Left lung (tissue), 10 donors: ENCODE measurements around the gene ZIM2. TPM values are rescaled to one million over a fixed set of nuclear protein-coding genes. Genes with fewer than 3 reads are reported as not detected.

ENCODE experiments used
- ATAC-seq: fragments of 200-7000 bp; cut with Tn5 transposase; one replicate; pipeline ENCODE4 v1.9.1; 2020; ENCODE audit warnings: moderate library complexity
- DNase-seq, 4 donors: peaks; one replicate each; pipeline ENCODE4 v3.0.0-alpha.2; 2013 to 2020
- H3K27ac ChIP-seq, 2 donors: fragments of 200-600 bp; sonication (generic) in 1 of 2; one replicate each; pipeline versions ENCODE4 v1.5.0 to v1.8.0; 2020 to 2021
- H3K27me3 ChIP-seq, 2 donors: fragments of 200-600 bp; sonication (generic) in 1 of 2; one replicate each; pipeline versions ENCODE4 v1.5.0 to v1.8.0; 2020 to 2021
- H3K36me3 ChIP-seq, 2 donors: fragments of 200-600 bp; sonication (generic) in 1 of 2; one replicate each; pipeline versions ENCODE4 v1.5.0 to v1.8.0; 2020 to 2021
- H3K4me1 ChIP-seq, 2 donors: fragments of 200-600 bp; one replicate each; pipeline ENCODE4 v1.8.0; 2021
- H3K4me3 ChIP-seq, 2 donors: fragments of 200-600 bp; sonication (generic) in 1 of 2; one replicate each; pipeline versions ENCODE4 v1.5.0 to v1.8.0; 2020 to 2021; ENCODE audit warnings: mild to moderate bottlenecking in 1 of 2
- H3K9me3 ChIP-seq, 2 donors: fragments of 200-600 bp; sonication (generic) in 1 of 2; one replicate each; pipeline versions ENCODE4 v1.5.0 to v1.8.0; 2020 to 2021
- intact Hi-C, 2 donors: fragments of 100-400 bp; cut with DNase I; formaldehyde crosslinking; loops; one replicate each; pipeline versions ENCODE4 v1.11.2 to v1.14.2; 2022
- polyA plus RNA-seq, 6 donors: library from polyadenylated mRNA; unstranded; fragments of 120-200 nt; gene quantifications; one replicate each; pipeline ENCODE4 v1.2.1, GENCODE V29; 2013; ENCODE audit not compliant: insufficient read length in 6 of 6
- total RNA-seq, 2 donors: library from RNA; stranded (reverse); fragmentation: NEBNext Ultra II Directional; extraction: Animal tissue kit (Norgen Biotek cat#: 25700); gene quantifications; one replicate each; pipeline ENCODE4 v1.2.1, GENCODE V29; 2021
- TF ChIP-seq, protein P1 (sequence below), 2 donors: fragments of 200-600 bp; sonication (generic) in 1 of 2; IDR thresholded peaks; one replicate each; pipeline versions ENCODE4 v1.5.0 to v1.8.0; 2021; ENCODE audit warnings: antibody characterized with exemption in 2 of 2
- donor health status: DM: no; HTN: yes; CAD: no.
- donor health status: DM: no; HTN: no; CAD: no.

ZIM2 gene
- total and polyA plus RNA-seq, 8 donors: 0.12 to 2.9 (median 1.8) TPM

DNA sequence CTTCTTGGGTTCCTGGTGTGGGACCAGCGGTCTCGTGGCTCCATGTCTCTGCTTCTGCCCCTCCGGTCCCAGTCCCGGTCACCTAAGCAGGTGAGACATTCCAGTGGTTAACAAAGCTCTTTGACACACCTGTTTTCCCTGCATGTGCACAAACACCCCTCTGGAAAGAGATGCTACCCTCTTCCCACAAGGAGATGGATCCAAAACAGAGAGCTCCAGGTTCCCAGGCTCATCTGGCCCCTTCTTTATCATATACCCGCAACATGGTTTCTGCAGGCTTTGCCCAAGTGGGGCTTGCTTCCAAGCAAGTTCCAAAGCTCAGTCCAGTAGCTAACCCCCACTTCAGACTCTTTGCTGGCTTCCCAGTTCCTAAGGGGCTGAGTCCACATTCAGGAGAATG lies 17.8 kb downstream of the ZIM2 start:
- Histone ChIP-seq H3K9me3 (peaks cover 0 to 16% of the 10 kb centered on the region in 2 donors), H3K27me3 (no peaks in the 10 kb centered on the region), H3K36me3 (peaks cover 3 to 9% of the 10 kb centered on the region in 2 donors), H3K4me1 (no peaks in the 10 kb centered on the region), H3K27ac (no peak overlapping the region), H3K4me3 (no peak overlapping the region)
- DNase-seq (peak in 1 of 4 donors; percentile 22), ATAC-seq (no peak)
- TF ChIP-seq, protein P1, sequence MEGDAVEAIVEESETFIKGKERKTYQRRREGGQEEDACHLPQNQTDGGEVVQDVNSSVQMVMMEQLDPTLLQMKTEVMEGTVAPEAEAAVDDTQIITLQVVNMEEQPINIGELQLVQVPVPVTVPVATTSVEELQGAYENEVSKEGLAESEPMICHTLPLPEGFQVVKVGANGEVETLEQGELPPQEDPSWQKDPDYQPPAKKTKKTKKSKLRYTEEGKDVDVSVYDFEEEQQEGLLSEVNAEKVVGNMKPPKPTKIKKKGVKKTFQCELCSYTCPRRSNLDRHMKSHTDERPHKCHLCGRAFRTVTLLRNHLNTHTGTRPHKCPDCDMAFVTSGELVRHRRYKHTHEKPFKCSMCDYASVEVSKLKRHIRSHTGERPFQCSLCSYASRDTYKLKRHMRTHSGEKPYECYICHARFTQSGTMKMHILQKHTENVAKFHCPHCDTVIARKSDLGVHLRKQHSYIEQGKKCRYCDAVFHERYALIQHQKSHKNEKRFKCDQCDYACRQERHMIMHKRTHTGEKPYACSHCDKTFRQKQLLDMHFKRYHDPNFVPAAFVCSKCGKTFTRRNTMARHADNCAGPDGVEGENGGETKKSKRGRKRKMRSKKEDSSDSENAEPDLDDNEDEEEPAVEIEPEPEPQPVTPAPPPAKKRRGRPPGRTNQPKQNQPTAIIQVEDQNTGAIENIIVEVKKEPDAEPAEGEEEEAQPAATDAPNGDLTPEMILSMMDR (IDR thresholded peaks at IDR 0.05): no peak
- intact Hi-C loops: no loop called here

DNA sequence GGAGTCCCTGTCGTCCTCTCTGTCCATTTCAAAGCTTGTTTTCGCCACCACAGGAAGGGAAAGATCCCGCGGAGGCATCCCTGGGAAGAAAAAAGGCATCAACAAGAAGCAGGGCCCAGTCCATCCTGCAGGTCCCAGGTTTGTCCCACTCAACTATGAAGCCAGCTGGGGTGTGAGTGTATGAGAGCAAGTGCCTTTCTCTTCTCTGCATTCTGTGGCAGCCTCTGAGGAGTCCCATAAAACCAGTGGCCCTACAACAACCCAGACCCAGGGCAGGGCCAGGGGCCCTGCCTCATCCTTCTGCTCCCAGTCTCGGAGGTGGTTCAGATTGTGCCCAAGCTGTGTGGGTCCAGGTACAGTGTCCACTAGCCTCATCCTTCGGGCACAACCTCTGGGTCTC lies 18.9 kb downstream of the ZIM2 start:
- TF ChIP-seq, protein P1 (IDR thresholded peaks at IDR 0.05): no peak

DNA sequence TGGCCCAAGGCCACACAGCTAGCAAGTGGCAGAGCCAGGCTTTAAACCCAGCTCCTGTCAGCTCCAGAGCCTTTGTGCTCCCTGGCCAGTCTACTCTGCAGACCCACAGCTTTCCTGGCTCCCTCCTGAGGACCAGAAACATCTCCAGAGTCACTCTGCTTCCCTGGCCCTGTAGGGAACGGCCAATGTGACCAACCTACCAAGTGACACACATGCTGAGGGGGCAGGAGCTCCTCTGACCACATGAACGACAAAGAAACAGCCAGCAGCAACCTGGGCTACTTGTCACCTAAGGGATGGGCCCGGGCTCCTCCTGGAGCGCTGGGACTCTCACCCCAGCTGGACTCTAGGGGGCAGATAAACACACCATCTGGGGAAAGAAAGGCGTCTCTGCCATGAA lies 19.3 kb downstream of the ZIM2 start:
- no peak overlapping the region for H3K4me3 ChIP-seq
- H3K36me3 ChIP-seq: peaks cover 0 to 18% of the 10 kb centered on the region in 2 donors
- H3K4me1 ChIP-seq: no peaks in the 10 kb centered on the region
- DNase-seq: peak in 1 of 4 donors; percentile 26
- no peak for ATAC-seq
- H3K9me3 ChIP-seq: peaks cover 0 to 30% of the 10 kb centered on the region in 2 donors
- no peaks in the 10 kb centered on the region for H3K27me3 ChIP-seq
- intact Hi-C loops: no loop called here
- TF ChIP-seq, protein P1 (IDR thresholded peaks at IDR 0.05): no peak
- no peak overlapping the region for H3K27ac ChIP-seq

More for the DNA sequence above, 18.9 kb downstream of the ZIM2 start:
- Histone ChIP-seq H3K4me3 (no peak overlapping the region), H3K4me1 (no peaks in the 10 kb centered on the region), H3K36me3 (peaks cover 0 to 17% of the 10 kb centered on the region in 2 donors), H3K9me3 (peaks cover 0 to 27% of the 10 kb centered on the region in 2 donors), H3K27me3 (no peaks in the 10 kb centered on the region), H3K27ac (no peak overlapping the region)
- intact Hi-C loops: no loop called here
- ATAC-seq (no peak), DNase-seq (no peak)

DNA sequence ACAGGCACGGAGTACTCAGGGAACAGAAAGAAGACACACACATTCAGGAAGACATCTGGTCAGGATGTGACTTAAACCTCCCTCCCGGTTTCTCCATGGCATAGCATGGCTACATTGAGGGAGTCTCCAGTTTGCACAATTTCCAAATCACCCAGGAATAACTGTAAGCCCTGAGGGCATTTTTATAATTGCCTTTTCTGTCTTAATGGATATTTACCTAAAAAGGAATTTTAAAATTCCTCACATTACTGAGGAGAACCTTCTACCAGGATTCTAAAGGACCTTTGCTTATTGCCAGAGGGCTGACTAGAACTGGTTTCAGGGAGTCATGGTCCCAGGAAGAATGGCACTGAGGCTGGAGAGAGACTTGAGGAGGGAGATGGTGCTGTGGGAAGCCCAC lies 21.4 kb downstream of the ZIM2 start:
- peaks cover 0 to 18% of the 10 kb centered on the region in 2 donors for H3K36me3 ChIP-seq
- DNase-seq: no peak
- TF ChIP-seq, protein P1 (IDR thresholded peaks at IDR 0.05): no peak
- no peak overlapping the region for H3K27ac ChIP-seq
- intact Hi-C loops: no loop called here
- ATAC-seq: no peak
- no peaks in the 10 kb centered on the region for H3K27me3 ChIP-seq
- peaks cover 0 to 47% of the 10 kb centered on the region in 2 donors for H3K9me3 ChIP-seq
- no peak overlapping the region for H3K4me3 ChIP-seq
- no peaks in the 10 kb centered on the region for H3K4me1 ChIP-seq

DNA sequence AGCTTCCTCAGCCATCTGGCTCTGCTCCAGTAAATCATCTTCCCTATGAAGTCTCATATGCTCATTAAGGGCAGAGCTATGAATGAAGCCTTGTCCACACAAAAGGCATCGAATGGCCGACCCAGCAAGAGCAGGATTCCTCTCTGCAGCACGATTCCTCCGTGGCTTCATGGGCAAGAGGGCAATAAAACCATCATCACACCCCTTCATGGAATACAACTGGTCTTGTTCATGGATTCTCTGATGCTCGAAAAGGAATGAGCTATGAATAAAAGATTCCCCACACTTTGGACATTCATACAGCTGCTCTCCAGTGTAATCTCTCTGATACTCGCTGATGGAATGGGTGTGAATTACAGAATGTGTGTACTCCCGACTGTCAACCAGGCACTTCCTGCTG lies 25.9 kb downstream of the ZIM2 start:
- Histone ChIP-seq H3K27ac (no peak overlapping the region), H3K4me3 (no peak overlapping the region), H3K9me3 (peaks cover 0 to 39% of the 10 kb centered on the region in 2 donors), H3K36me3 (peaks cover 0 to 9% of the 10 kb centered on the region in 2 donors), H3K4me1 (no peaks in the 10 kb centered on the region), H3K27me3 (no peaks in the 10 kb centered on the region)
- no peak for ATAC-seq
- TF ChIP-seq, protein P1 (IDR thresholded peaks at IDR 0.05): no peak
- no peak for DNase-seq
- intact Hi-C loops: no loop called here
